Neural progenitor cell (in vitro differentiated cells): ENCODE results near the gene PALS1. TPM values are rescaled to one million over a fixed set of nuclear protein-coding genes. Genes with fewer than 3 reads are reported as not detected.

ENCODE experiments used
- DNase-seq: peaks from one replicate; pipeline ENCODE4 v3.0.0-alpha.2; 2016; ENCODE audit warnings: low spot score
- H2AFZ ChIP-seq: fragments of 200-600 bp; sonication (generic); replicated peaks from 2 replicates; pipeline ENCODE4 v1.6.1; 2016; ENCODE audit warnings: antibody characterized with exemption
- H3F3A ChIP-seq: fragments of 200-600 bp; sonication (generic); 2 replicates; pipeline ENCODE4 v1.6.1; 2016; ENCODE audit warnings: antibody characterized with exemption, low read depth
- H3K27ac ChIP-seq: fragments of 200-600 bp; sonication (generic); 2 replicates; pipeline ENCODE4 v1.5.1; 2016; ENCODE audit warnings: mild to moderate bottlenecking
- H3K27me3 ChIP-seq: fragments of 200-600 bp; sonication (generic); 2 replicates; pipeline ENCODE4 v1.6.1; 2016; ENCODE audit warnings: mild to moderate bottlenecking, moderate library complexity
- H3K36me3 ChIP-seq: fragments of 200-600 bp; sonication (generic); 2 replicates; pipeline ENCODE4 v1.5.1; 2016
- H3K4me1 ChIP-seq: fragments of 200-600 bp; sonication (generic); 2 replicates; pipeline ENCODE4 v1.6.1; 2016; ENCODE audit warnings: mixed run types
- H3K4me2 ChIP-seq: fragments of 200-600 bp; sonication (generic); 2 replicates; pipeline ENCODE4 v1.6.1; 2016
- H3K4me3 ChIP-seq: fragments of 200-600 bp; sonication (generic); 2 replicates; pipeline ENCODE4 v1.5.1; 2016
- H3K79me2 ChIP-seq: fragments of 200-600 bp; sonication (generic); 2 replicates; pipeline ENCODE4 v1.6.1; 2016; ENCODE audit warnings: low read depth
- H3K9ac ChIP-seq: fragments of 200-600 bp; sonication (generic); 2 replicates; pipeline ENCODE4 v1.6.1; 2016
- H3K9me3 ChIP-seq: fragments of 200-600 bp; sonication (generic); 2 replicates; pipeline ENCODE4 v1.5.1; 2016; ENCODE audit warnings: low read depth
- H4K20me1 ChIP-seq: fragments of 200-600 bp; sonication (generic); 2 replicates; pipeline ENCODE4 v1.6.1; 2016; ENCODE audit warnings: low read depth
- H3K27ac Mint-ChIP-seq: 3 replicates; pipeline ENCODE4 v1.8.0; 2021; ENCODE audit warnings: mixed read lengths
- H3K27me3 Mint-ChIP-seq: 2 replicates; pipeline ENCODE4 v1.8.0; 2022; ENCODE audit warnings: low read depth, mild to moderate bottlenecking, inconsistent platforms, moderate library complexity, mixed read lengths; ENCODE audit not compliant: insufficient read depth
- H3K36me3 Mint-ChIP-seq: 3 replicates; pipeline ENCODE4 v1.8.0; 2021; ENCODE audit warnings: mixed read lengths
- H3K4me1 Mint-ChIP-seq: 3 replicates; pipeline ENCODE4 v1.8.0; 2021; ENCODE audit warnings: mixed read lengths
- H3K4me3 Mint-ChIP-seq: 3 replicates; pipeline ENCODE4 v1.8.0; 2021; ENCODE audit warnings: mild to moderate bottlenecking, moderate library complexity, mixed read lengths
- H3K9me3 Mint-ChIP-seq: 3 replicates; pipeline ENCODE4 v1.8.0; 2020; ENCODE audit warnings: mixed read lengths
- EZH2 ChIP-seq: fragments of 200-600 bp; sonication (generic); IDR thresholded peaks from 2 replicates; pipeline ENCODE4 v1.6.1; 2017; ENCODE audit warnings: antibody characterized with exemption, mild to moderate bottlenecking, moderate library complexity
- EZH2phosphoT487 ChIP-seq: fragments of 200-600 bp; sonication (generic); IDR thresholded peaks from 2 replicates; pipeline ENCODE4 v1.6.1; 2017; ENCODE audit warnings: antibody characterized with exemption
- total RNA-seq: library from RNA; depleted of rRNA; stranded (reverse); fragments of >200 nt; gene quantifications from 2 replicates; pipeline ENCODE4 v1.2.3, GENCODE V29; 2015; ENCODE audit warnings: low replicate concordance
- TF ChIP-seq, protein P1 (sequence below): fragments of 200-600 bp; sonication (generic); IDR thresholded peaks from 2 replicates; pipeline ENCODE4 v1.5.1; 2017; ENCODE audit warnings: antibody characterized with exemption, mild to moderate bottlenecking

Gene PALS1
- total RNA-seq, 1 donor from 2014 or later: 47.0 TPM

DNA sequence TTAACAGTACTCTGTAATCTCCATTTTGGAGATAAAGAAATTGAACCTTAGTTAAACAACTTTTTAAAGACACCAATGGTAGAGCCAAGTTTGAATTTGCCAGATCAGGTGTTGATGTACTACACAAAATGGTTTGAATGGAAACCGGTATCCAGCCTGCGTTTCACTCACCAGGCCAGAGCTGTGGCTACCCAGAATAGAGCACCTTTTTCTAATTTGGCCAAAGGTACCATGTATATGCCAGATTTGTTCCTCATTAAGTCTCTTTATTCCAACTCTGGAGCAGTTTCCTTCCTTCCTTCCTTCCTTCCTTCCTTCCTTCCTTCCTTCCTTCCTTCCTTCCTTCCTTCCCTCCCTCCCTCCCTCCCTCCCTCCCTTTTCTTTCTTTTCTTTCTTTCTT lies 39.3 kb downstream of the PALS1 start:
- no peak for DNase-seq
- peaks cover 7% of the 10 kb centered on the region for H3F3A ChIP-seq
- no peaks in the 10 kb centered on the region for H3K27me3 ChIP-seq
- no peak overlapping the region for H3K4me3 ChIP-seq
- no peaks in the 10 kb centered on the region for H3K36me3 ChIP-seq
- TF ChIP-seq, protein P1, sequence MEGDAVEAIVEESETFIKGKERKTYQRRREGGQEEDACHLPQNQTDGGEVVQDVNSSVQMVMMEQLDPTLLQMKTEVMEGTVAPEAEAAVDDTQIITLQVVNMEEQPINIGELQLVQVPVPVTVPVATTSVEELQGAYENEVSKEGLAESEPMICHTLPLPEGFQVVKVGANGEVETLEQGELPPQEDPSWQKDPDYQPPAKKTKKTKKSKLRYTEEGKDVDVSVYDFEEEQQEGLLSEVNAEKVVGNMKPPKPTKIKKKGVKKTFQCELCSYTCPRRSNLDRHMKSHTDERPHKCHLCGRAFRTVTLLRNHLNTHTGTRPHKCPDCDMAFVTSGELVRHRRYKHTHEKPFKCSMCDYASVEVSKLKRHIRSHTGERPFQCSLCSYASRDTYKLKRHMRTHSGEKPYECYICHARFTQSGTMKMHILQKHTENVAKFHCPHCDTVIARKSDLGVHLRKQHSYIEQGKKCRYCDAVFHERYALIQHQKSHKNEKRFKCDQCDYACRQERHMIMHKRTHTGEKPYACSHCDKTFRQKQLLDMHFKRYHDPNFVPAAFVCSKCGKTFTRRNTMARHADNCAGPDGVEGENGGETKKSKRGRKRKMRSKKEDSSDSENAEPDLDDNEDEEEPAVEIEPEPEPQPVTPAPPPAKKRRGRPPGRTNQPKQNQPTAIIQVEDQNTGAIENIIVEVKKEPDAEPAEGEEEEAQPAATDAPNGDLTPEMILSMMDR: no peak
- TF ChIP-seq EZH2: no peak
- peaks cover 2% of the 10 kb centered on the region for H4K20me1 ChIP-seq
- H2AFZ ChIP-seq: no peak overlapping the region
- H3K27me3 Mint-ChIP-seq: no peaks in the 10 kb centered on the region
- peaks cover 5% of the 10 kb centered on the region for H3K9me3 Mint-ChIP-seq
- no peak overlapping the region for H3K9ac ChIP-seq
- H3K4me2 ChIP-seq: no peak overlapping the region
- H3K9me3 ChIP-seq: no peaks in the 10 kb centered on the region
- H3K4me3 Mint-ChIP-seq: no peak overlapping the region
- H3K27ac ChIP-seq: no peak overlapping the region
- peaks cover 34% of the 10 kb centered on the region for H3K79me2 ChIP-seq
- peaks cover 3% of the 10 kb centered on the region for H3K4me1 Mint-ChIP-seq
- H3K36me3 Mint-ChIP-seq: peaks cover 15% of the 10 kb centered on the region
- no peak overlapping the region for H3K27ac Mint-ChIP-seq
- no peaks in the 10 kb centered on the region for H3K4me1 ChIP-seq

DNA sequence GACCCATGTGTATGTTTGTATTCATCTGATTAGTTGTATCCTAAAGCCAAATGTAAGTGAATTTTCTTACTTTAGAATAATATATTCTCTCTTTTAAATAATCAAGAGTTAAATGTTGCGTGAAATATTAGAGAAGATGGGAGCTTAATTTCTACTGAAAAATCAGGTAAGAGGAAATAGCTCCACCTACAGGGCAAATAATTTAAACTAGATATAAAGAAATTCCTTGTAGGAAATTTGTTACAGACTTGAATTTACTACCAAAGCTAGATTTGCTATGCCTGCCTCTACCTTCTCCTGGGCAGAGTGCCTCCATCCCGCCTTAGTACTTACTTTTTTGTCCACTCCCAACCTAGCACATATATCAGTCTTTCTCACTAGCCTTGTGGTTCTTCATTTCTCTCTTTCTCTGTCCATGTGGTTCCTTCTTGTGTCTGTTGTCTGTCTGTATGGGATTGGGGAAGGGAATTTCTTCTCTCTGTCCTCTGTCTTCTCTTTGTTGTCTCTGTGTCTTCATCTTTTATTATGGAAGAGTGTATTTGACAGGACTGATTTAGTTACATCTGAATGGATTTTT lies 44.7 kb downstream of the PALS1 start:
- no peak for TF ChIP-seq EZH2phosphoT487
- TF ChIP-seq EZH2: no peak
- TF ChIP-seq, protein P1: peak; percentile 67
- Histone ChIP-seq H2AFZ (no peak overlapping the region), H3K4me1 (no peaks in the 10 kb centered on the region), H3K27ac (no peak overlapping the region), H3K9me3 (no peaks in the 10 kb centered on the region), H3K79me2 (no peaks in the 10 kb centered on the region), H3K27me3 (no peaks in the 10 kb centered on the region), H3K36me3 (no peaks in the 10 kb centered on the region), H3K4me3 (no peak overlapping the region), H3F3A (peaks cover 13% of the 10 kb centered on the region), H3K9ac (no peak overlapping the region), H4K20me1 (peaks cover 3% of the 10 kb centered on the region), H3K4me2 (no peak overlapping the region)
- Mint-ChIP-seq H3K27me3 (peaks cover 2% of the 10 kb centered on the region), H3K27ac (no peak overlapping the region), H3K4me3 (no peak overlapping the region), H3K4me1 (no peaks in the 10 kb centered on the region), H3K9me3 (no peaks in the 10 kb centered on the region), H3K36me3 (peaks cover 1% of the 10 kb centered on the region)
- DNase-seq: peak; percentile 63

Other genes with a start within 250 kb of the PALS1 start
- gene GARIN2, start 52.0 kb upstream of the PALS1 start, total RNA-seq: not detected in 2 replicates
- gene ATP6V1D, start 118.4 kb downstream of the PALS1 start, total RNA-seq: 79.9 and 89.4 TPM in 2 replicates
- gene EIF2S1, start 118.9 kb downstream of the PALS1 start, total RNA-seq: 118 and 193 TPM in 2 replicates
- not detected in 2 replicates for gene PLEK2, start 170.7 kb downstream of the PALS1 start, total RNA-seq
- gene TMEM229B, start 247.3 kb downstream of the PALS1 start, total RNA-seq: 0.12 TPM in 1 of 2 replicates, not detected in the other